SKM-1 (cell line): ENCODE data around the gene INPP4A.
"Not testable (repeated sequence)": the region's sequence is repeated elsewhere in the genome, so short reads cannot be mapped to it uniquely, and the experiment has no call there.

ENCODE experiments used
- DNase-seq: peaks from one replicate; lab custom pipeline; 2025; ENCODE audit not compliant: unreplicated experiment; lab: John Stamatoyannopoulos, UW

Gene INPP4A

DNA sequence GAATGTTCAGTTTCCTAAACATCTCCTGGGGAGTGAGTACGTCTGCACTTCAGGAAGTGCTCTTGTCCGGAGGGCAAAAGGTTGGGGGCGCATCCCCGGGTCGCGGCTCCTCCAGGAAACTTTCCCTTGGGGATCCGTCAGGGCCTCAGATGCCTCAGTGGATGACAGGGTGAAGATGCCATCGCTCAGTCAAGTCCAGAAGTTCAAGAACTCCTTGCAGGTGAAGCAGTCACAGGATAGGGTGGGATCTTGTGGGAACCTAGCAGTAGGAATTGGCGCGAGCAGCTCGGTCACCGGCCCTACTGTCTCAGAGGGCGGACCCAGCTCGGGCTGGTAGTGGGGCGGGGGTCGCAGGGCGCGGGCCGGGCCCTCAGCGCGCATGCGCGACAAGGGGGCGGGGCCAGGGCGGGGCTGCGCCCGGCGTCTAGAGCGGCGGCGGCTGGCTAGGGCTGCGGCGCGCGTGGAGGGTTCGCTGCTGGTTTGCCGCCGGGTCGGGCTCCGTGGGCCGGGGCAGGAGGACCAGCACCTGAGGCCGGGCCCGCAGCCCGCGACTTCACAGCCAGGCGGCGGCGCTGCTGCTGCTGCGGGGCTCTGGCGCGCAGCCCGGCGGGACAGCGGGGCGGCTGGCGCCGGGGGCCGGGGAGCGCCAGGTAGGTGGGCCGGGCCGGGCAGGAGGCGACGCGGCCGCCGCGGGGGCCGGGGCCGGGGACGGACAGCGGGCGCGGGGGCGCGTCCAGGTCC lies at the start of gene INPP4A:
INPP4A (plus strand) TSS at position 423 of the 741 bp plus-strand sequence. CDS start 75,191 bp downstream, outside the sequence.
- DNase-seq, result peak; percentile 30

- DNase-seq, result no peak
Observed at GRCh38 chr2:98395977-98396376, 48.7 kb upstream of the INPP4A start.

DNA sequence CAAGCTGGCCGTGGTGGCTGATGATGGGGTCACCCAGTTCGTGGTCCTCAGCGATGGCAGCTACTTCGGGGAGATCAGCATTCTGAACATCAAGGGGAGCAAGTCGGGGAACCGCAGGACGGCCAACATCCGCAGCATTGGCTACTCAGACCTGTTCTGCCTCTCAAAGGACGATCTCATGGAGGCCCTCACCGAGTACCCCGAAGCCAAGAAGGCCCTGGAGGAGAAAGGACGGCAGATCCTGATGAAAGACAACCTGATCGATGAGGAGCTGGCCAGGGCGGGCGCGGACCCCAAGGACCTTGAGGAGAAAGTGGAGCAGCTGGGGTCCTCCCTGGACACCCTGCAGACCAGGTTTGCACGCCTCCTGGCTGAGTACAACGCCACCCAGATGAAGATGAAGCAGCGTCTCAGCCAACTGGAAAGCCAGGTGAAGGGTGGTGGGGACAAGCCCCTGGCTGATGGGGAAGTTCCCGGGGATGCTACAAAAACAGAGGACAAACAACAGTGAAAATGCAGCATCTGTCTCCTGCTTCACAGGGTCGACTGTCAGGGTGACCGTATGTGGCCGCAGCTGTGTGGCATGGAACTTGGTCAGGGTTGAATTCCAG lies 47.8 kb upstream of the INPP4A start:
- no peak for DNase-seq

DNA sequence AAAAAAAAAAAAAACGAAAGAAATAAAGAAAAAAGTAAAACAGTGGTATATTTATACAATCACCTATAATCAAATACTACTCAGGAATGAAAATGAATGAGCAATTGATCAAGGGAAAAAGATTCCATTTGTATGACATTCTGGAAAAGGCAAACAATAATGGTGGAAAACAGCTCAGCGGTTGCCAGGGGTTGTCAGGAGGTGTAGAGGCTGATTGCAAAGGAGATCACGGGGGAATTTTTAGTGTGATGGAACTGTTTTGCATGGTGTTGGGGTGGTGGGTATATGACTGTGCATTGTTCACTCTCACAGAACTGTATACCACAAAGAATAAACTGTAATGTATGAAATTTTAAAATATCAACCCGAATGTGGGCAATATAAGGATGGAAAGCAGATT lies 45.5 kb upstream of the INPP4A start:
- DNase-seq, result no peak

- no peak for DNase-seq
Observed at GRCh38 chr2:98403878-98404277, 40.8 kb upstream of the INPP4A start.

DNA sequence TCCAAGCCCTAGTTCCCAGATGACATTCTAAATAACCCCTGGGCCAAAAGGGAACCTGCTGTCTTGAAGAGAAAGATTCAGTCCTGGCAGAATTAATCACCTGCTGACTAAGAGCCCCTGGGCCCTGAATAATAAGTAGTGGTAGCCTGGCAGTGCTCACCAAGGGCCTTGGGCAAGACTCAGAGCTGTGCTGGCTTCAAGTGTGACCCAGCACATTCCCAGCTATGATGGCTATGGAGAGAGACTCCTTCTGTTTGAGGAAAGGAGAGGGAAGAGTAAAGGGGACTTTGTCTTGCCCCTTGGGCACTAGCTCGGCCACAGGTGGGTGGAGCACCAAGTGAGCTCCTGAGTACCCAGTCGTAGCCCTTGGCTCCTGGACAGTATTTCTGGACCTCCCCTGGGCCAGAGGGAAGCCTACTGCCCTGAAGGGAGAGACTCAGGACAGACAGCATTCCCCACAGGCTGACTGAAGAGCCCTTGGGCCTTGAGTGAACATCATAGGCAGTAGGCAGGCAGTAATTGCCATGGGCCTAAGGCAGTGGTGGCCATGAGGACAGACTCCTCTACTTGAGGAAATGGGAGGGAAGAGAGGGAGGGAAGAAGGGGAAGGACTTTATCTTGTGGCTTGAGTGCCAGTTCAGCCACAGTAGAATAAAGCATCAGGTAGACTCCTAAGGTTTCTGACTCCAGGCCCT lies 40.0 kb upstream of the INPP4A start:
- DNase-seq, result no peak

DNA sequence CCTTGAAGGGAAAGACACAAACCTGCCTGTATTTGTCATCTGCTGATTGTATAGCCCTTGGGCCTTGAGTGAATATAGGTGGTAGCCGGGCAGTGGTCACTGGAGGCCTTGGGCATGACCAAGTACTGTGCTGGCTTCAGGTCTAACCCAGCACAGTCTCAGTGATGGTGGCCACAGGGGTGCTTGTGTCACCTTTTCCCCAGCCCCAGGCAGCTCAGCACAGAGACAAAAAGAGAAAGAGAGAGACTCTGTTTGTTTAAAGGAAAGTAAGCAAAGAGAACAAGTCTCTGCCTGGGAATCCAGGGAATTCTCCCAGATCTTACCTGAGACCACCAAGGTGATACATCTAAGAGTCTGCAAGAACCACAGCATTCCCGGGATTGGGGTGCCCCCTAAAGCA lies 39.4 kb upstream of the INPP4A start:
- DNase-seq, result no peak

DNA sequence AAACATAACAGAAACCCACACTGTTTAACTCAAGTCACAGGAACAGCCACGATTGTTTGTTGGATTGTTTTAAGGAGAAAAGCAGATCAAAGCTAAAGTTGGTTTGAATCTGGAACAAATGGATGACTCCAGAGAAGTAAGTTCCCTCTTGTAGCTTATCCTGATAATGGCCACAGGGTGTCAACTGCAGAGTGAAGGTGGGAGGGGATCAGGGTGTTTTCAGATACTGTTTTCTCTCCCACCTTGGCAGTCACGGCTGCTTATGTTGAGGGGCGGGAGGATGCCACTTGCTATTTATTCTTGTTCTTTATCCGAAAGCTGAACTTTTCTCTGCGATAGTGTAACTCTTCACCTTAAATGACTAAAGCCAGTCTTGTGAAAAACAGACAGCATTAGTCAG lies 36.5 kb upstream of the INPP4A start:
- DNase-seq, result no peak

- peak; percentile 72 for DNase-seq
Observed at GRCh38 chr2:98412751-98413458, 31.8 kb upstream of the INPP4A start.

DNA sequence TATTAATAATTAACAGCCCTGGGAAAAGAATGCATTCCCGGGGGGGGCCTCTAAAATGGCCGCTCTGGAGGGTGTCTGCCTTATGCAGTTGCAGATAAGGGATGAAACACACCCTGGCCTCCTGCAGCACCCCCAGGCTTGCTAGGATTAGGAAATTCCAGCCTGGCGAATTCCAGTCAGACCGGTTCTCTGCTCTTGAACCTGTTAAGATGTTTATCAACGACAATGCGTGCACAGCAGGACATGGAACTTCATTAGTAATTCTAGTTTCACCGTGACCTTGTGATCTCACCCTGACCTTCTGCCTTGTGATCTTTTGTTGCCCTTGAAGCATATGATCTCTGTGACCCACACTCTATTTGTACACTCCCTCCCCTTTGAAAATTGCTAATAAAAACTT lies 30.4 kb upstream of the INPP4A start:
- not testable (repeated sequence) for DNase-seq

GRCh38 chr2:98415719-98416248 lies 28.9 kb upstream of the INPP4A start:
- not testable (repeated sequence) for DNase-seq

DNA sequence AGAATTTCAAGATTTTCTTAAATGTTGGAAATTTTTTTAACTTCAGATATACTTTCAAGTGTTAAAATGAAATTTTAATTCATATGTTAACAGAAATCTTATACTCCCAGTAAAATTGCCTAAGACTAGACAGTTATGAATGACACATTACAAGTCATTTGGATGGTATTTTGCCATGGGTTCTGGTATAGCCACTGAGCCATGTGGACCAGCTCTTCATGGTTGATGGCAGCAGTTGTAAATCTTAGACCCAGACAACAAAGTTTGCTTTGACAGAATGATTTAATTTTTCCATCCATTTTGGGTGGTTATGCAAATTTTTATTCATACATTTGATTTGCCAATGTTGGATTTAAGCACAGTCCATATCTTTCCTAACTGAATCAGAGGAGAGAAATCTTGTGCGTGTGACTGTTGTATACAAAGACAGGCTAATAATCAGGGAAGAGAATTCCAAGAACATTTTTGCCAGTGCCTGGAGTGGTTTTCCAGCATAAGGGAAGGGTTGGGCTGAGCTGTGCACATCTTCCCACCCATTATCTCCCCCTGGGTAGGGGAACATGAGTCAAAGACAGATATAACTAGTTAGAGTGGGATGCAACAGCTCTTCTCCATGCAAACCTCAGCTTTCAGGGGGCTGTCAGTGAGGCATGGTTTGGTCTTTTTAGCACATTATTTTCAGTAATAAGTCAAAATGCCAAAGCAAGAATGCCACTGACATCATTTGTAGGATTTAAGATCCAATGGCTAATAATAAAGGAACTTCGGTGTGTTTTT lies 28.1 kb upstream of the INPP4A start:
- DNase-seq, result no peak

DNA sequence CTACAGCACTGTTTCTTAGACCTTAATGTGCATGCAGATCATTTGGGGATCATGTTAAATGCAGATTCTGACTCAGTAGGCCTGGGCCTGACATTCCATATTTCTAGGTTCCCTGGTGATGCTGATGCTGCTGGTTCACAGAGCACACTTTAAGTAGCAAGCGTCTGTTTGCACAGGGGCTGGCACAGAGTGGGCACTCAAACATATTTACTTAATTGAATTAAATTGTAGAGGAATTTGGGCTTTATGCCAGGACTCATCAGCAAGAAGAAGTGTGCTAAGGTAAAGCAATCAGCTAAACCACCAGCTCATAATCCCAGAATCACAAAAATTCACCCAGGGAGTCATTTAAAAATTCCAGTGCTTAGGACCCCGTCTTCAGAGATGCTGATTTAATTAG lies 25.1 kb upstream of the INPP4A start:
- no peak for DNase-seq

DNA sequence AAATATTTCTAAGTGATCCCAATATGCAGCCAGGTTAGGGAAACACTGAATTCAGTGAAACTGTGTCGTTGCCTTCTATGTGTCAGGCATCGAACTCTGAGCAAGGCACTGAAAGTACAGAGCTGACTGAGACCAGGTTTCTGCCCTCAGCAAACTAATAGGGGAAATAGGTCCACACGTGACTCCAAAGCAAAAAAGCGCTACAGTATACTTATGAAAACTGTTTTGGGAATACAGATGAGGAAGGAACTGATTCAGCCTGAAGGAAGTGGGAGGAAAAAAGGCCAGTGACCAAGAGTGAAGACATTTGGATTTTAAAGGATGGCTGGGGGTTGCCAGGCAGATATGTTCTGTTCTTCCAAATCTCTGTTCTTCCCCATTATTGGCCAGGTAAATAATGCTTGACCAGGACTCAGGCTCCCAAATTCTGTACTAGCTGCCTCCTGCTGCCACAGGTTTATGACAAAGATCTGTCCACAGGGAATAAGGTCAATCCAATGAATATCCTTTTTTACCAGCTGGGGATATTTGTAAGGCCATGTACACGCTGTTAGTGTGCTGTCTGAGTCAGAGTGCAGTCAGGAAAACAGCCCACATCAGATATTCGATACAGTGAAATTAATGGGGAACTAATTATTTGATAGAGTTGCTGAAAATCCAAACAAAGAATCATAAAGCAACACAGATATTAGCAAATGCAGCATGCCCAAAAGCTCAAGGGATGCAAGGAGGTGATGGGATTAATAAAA lies 24.5 kb upstream of the INPP4A start:
- no peak for DNase-seq

GRCh38 chr2:98422449-98422848 lies 22.2 kb upstream of the INPP4A start:
- DNase-seq, result no peak

GRCh38 chr2:98426771-98427170 lies 17.9 kb upstream of the INPP4A start:
- DNase-seq, result no peak

- no peak for DNase-seq
Observed at GRCh38 chr2:98432145-98432544, 12.5 kb upstream of the INPP4A start.

- DNase-seq, result no peak
Observed at GRCh38 chr2:98433363-98433964, 11.2 kb upstream of the INPP4A start.

DNA sequence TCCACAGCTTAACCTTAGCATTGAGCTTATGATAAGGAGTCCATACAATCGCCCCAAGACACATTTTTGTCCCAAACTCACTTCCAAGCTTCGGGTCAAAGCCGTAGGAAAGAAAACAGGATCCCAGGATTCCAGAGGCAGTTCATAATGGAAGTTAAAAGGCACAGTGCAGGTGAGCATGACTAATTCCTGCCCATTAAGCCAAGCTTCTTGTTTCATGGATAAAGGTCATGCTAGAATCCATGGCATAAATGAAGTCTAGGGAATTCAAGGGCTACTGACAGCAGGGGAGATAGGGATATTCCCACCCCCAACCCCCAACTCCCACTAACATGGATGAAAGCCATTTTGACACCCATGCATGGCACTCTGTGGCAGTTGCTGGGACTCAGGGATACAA lies 10.2 kb upstream of the INPP4A start:
- no peak for DNase-seq
